ENCODE results near the gene GMDS. TPM values are rescaled to one million over a fixed set of nuclear protein-coding genes. Genes with fewer than 3 reads are reported as not detected.

The GMDS gene
- total RNA-seq, 1 donor from 2014 or later, result 7.8 TPM

DNA sequence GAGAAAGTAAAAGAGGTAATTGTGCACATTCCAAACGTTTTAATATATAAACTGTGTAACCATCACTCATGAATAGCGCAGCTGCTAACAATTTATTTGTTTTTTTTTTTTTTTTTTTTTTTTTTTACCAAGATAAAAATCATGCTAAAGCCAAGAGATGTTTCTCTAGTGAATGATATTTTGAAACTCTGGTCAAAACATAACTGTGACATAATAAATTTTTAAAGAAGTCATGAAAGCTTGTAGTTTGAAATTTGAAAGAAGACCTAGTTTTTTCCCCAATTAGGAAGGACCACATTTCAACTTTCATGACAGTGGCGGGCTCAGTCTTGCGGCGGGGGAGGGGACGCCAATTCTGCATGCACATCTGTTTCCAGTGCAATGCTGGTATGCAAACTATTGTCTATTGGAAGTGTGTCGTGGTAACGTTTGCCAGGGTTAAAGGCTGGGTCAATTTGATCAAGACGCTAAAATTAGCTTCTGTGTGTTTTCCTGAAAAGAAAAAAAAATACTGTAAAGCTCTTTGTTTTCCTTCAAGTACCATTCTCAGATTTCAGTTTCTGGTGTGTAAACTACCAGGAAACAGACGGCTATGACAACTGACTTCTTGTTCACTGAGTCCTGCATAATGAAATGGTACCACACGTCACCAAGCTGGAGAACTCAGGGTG, 423.8 kb downstream of the GMDS start:
- Histone ChIP-seq H3K27ac (ENCODE audit: low read depth, low read length) (peak overlapping the region; percentile 38), H3K9me3 (ENCODE audit: control insufficient read depth in 3 of 3, low read length in 3 of 3) (no peaks in the 10 kb centered on the region), H3K9ac (ENCODE audit: low read depth in 1 of 3, low read length in 3 of 3) (no peak overlapping the region), H3K36me3 (ENCODE audit: control insufficient read depth in 3 of 3, insufficient read depth in 3 of 3, low read length in 3 of 3) (no peaks in the 10 kb centered on the region), H3K27me3 (ENCODE audit: control insufficient read depth in 3 of 3, insufficient read depth in 3 of 3, low read length in 3 of 3) (peaks cover 0 to 3% (median 0%) of the 10 kb centered on the region in 3 donors), H3K4me1 (ENCODE audit: control insufficient read depth in 3 of 3, insufficient read depth in 3 of 3, low read length in 3 of 3) (peaks cover 0 to 2% (median 0%) of the 10 kb centered on the region in 3 donors), H3K4me3 (ENCODE audit: low read length in 3 of 3) (peak overlapping the region in 1 of 3 donors; percentile 26)

GRCh38 chr6:1821164-1821512, 424.3 kb downstream of the GMDS start:
- peak overlapping the region in 1 of 3 donors; percentile 26 for H3K4me3 ChIP-seq (ENCODE audit: low read length in 3 of 3)
- no peaks in the 10 kb centered on the region for H3K9me3 ChIP-seq (ENCODE audit: control insufficient read depth in 3 of 3, low read length in 3 of 3)
- peaks cover 0 to 2% (median 0%) of the 10 kb centered on the region in 3 donors for H3K4me1 ChIP-seq (ENCODE audit: control insufficient read depth in 3 of 3, insufficient read depth in 3 of 3, low read length in 3 of 3)
- H3K9ac ChIP-seq (ENCODE audit: low read depth in 1 of 3, low read length in 3 of 3), result peak overlapping the region in 1 of 3 donors; percentile 25
- no peaks in the 10 kb centered on the region for H3K36me3 ChIP-seq (ENCODE audit: control insufficient read depth in 3 of 3, insufficient read depth in 3 of 3, low read length in 3 of 3)
- peak overlapping the region; percentile 38 for H3K27ac ChIP-seq (ENCODE audit: low read depth, low read length)
- H3K27me3 ChIP-seq (ENCODE audit: control insufficient read depth in 3 of 3, insufficient read depth in 3 of 3, low read length in 3 of 3), result peaks cover 0 to 3% (median 0%) of the 10 kb centered on the region in 3 donors

DNA sequence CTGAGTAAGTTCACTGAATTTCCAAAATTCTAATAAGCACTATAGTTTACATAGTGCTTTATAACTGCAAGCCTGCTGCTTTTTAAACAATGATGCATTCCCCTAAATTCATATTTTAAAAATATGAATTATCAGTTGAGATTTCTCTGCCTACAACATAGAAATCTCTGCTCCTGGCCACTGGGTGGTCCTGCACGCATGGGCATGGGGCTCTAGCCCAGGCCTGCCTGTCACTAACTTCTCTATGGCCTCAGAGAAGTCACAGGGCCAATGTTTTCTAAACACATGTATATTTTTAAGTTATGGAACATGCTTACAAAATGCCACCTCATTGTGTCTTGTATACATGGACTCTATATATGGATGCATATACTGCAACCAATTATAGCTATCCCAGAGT, 424.7 kb downstream of the GMDS start:
- H3K36me3 ChIP-seq (ENCODE audit: control insufficient read depth in 3 of 3, insufficient read depth in 3 of 3, low read length in 3 of 3), result no peaks in the 10 kb centered on the region
- peak overlapping the region; percentile 38 for H3K27ac ChIP-seq (ENCODE audit: low read depth, low read length)
- no peaks in the 10 kb centered on the region for H3K9me3 ChIP-seq (ENCODE audit: control insufficient read depth in 3 of 3, low read length in 3 of 3)
- H3K9ac ChIP-seq (ENCODE audit: low read depth in 1 of 3, low read length in 3 of 3), result no peak overlapping the region
- H3K27me3 ChIP-seq (ENCODE audit: control insufficient read depth in 3 of 3, insufficient read depth in 3 of 3, low read length in 3 of 3), result peaks cover 0 to 3% (median 0%) of the 10 kb centered on the region in 3 donors
- H3K4me1 ChIP-seq (ENCODE audit: control insufficient read depth in 3 of 3, insufficient read depth in 3 of 3, low read length in 3 of 3), result peaks cover 0 to 2% (median 0%) of the 10 kb centered on the region in 3 donors
- H3K4me3 ChIP-seq (ENCODE audit: low read length in 3 of 3), result peak overlapping the region in 1 of 3 donors; percentile 26

- Histone ChIP-seq H3K4me1 (ENCODE audit: control insufficient read depth in 3 of 3, insufficient read depth in 3 of 3, low read length in 3 of 3) (peaks cover 0 to 2% (median 0%) of the 10 kb centered on the region in 3 donors), H3K9ac (ENCODE audit: low read depth in 1 of 3, low read length in 3 of 3) (no peak overlapping the region), H3K36me3 (ENCODE audit: control insufficient read depth in 3 of 3, insufficient read depth in 3 of 3, low read length in 3 of 3) (no peaks in the 10 kb centered on the region), H3K4me3 (ENCODE audit: low read length in 3 of 3) (no peak overlapping the region), H3K27ac (ENCODE audit: low read depth, low read length) (no peak overlapping the region), H3K9me3 (ENCODE audit: control insufficient read depth in 3 of 3, low read length in 3 of 3) (no peaks in the 10 kb centered on the region), H3K27me3 (ENCODE audit: control insufficient read depth in 3 of 3, insufficient read depth in 3 of 3, low read length in 3 of 3) (peaks cover 0 to 3% (median 0%) of the 10 kb centered on the region in 3 donors)
These were observed 425.2 kb downstream of the GMDS start for GRCh38 chr6:1820165-1820564.

DNA sequence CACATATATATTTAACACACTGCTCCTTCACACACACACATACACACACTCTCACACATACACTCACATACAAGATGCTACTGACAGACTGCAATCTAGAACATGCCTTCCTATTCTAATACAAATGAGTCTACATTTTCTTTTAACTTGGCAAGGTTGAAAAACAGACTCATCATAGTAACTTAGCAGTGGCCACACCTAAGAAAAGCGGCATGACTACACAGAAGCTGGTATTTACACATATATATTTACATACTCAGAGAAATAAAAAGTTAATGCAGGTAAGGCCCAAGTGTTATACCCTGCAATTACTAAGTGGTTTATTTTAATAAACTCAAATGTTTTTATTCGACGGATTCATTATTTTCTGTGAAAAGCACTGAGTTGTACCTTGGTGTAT, 426.4 kb downstream of the GMDS start:
- H3K27ac ChIP-seq (ENCODE audit: low read depth, low read length), result no peak overlapping the region
- H3K36me3 ChIP-seq (ENCODE audit: control insufficient read depth in 3 of 3, insufficient read depth in 3 of 3, low read length in 3 of 3), result no peaks in the 10 kb centered on the region
- peaks cover 0 to 2% (median 0%) of the 10 kb centered on the region in 3 donors for H3K4me1 ChIP-seq (ENCODE audit: control insufficient read depth in 3 of 3, insufficient read depth in 3 of 3, low read length in 3 of 3)
- H3K27me3 ChIP-seq (ENCODE audit: control insufficient read depth in 3 of 3, insufficient read depth in 3 of 3, low read length in 3 of 3), result peaks cover 0 to 3% (median 0%) of the 10 kb centered on the region in 3 donors
- H3K4me3 ChIP-seq (ENCODE audit: low read length in 3 of 3), result no peak overlapping the region
- no peak overlapping the region for H3K9ac ChIP-seq (ENCODE audit: low read depth in 1 of 3, low read length in 3 of 3)
- no peaks in the 10 kb centered on the region for H3K9me3 ChIP-seq (ENCODE audit: control insufficient read depth in 3 of 3, low read length in 3 of 3)

DNA sequence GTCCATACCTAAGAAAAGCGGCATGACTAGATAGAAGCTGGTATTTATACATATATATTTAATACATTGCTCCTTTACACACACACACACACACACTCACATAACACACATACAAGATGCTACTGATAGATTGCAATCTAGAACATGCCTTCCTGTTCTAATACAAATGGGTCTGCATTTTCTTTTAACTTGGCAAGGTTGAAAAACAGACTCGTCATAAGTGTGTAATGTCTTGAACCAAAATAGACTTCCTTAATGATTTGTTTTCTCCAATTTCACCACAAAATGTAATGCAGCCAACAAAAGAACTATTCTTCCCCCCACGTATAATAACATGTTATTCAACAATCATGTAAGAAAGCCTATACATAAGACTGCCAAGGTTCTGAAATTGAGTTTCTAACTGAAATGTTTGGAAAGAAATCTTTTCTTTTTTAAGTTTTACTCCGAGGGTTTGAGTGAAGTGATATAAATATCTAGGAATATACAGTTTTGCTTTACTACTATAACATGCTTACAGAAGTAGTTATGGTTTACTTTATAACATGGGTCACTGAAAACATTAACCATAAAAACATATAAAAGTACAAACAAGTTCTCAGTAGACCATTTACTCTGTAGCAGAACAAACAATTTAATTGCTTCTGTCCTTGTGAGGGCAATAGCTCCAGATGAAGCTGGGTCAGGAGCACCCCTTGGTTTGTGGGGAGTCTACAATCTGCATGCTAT, 428.2 kb downstream of the GMDS start:
- H3K9me3 ChIP-seq (ENCODE audit: control insufficient read depth in 3 of 3, low read length in 3 of 3), result no peaks in the 10 kb centered on the region
- H3K27ac ChIP-seq (ENCODE audit: low read depth, low read length), result no peak overlapping the region
- no peak overlapping the region for H3K9ac ChIP-seq (ENCODE audit: low read depth in 1 of 3, low read length in 3 of 3)
- H3K27me3 ChIP-seq (ENCODE audit: control insufficient read depth in 3 of 3, insufficient read depth in 3 of 3, low read length in 3 of 3), result no peaks in the 10 kb centered on the region
- H3K4me3 ChIP-seq (ENCODE audit: low read length in 3 of 3), result no peak overlapping the region
- H3K4me1 ChIP-seq (ENCODE audit: control insufficient read depth in 3 of 3, insufficient read depth in 3 of 3, low read length in 3 of 3), result peaks cover 0 to 2% (median 0%) of the 10 kb centered on the region in 3 donors
- no peaks in the 10 kb centered on the region for H3K36me3 ChIP-seq (ENCODE audit: control insufficient read depth in 3 of 3, insufficient read depth in 3 of 3, low read length in 3 of 3)

- H3K27ac ChIP-seq (ENCODE audit: low read depth, low read length), result no peak overlapping the region
- no peaks in the 10 kb centered on the region for H3K36me3 ChIP-seq (ENCODE audit: control insufficient read depth in 3 of 3, insufficient read depth in 3 of 3, low read length in 3 of 3)
- no peak overlapping the region for H3K4me3 ChIP-seq (ENCODE audit: low read length in 3 of 3)
- H3K9ac ChIP-seq (ENCODE audit: low read depth in 1 of 3, low read length in 3 of 3), result no peak overlapping the region
- H3K4me1 ChIP-seq (ENCODE audit: control insufficient read depth in 3 of 3, insufficient read depth in 3 of 3, low read length in 3 of 3), result no peaks in the 10 kb centered on the region
- no peaks in the 10 kb centered on the region for H3K9me3 ChIP-seq (ENCODE audit: control insufficient read depth in 3 of 3, low read length in 3 of 3)
- H3K27me3 ChIP-seq (ENCODE audit: control insufficient read depth in 3 of 3, insufficient read depth in 3 of 3, low read length in 3 of 3), result no peaks in the 10 kb centered on the region
These were observed 429.5 kb downstream of the GMDS start for GRCh38 chr6:1815827-1816452.

DNA sequence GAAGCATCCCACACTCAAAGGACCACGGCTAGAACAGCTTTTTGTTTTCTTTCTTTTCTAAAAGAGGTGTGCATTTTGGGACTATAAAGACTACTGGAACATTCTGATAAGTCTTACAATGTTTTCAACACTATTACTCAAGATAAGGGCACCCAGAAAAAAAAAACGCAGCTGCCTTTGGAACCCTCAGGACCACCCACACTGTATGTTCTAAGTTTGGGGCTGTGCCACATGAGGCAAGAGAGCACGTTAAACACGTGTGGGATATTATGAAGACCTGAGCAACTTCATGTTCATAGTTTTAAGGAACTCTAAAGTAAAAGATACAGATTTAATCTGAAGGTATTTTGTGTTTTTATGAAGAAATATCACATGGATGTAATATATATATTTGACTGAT, 431.1 kb downstream of the GMDS start:
- H3K4me1 ChIP-seq (ENCODE audit: control insufficient read depth in 3 of 3, insufficient read depth in 3 of 3, low read length in 3 of 3), result no peaks in the 10 kb centered on the region
- H3K36me3 ChIP-seq (ENCODE audit: control insufficient read depth in 3 of 3, insufficient read depth in 3 of 3, low read length in 3 of 3), result no peaks in the 10 kb centered on the region
- H3K9ac ChIP-seq (ENCODE audit: low read depth in 1 of 3, low read length in 3 of 3), result no peak overlapping the region
- no peak overlapping the region for H3K4me3 ChIP-seq (ENCODE audit: low read length in 3 of 3)
- no peaks in the 10 kb centered on the region for H3K9me3 ChIP-seq (ENCODE audit: control insufficient read depth in 3 of 3, low read length in 3 of 3)
- H3K27me3 ChIP-seq (ENCODE audit: control insufficient read depth in 3 of 3, insufficient read depth in 3 of 3, low read length in 3 of 3), result no peaks in the 10 kb centered on the region
- H3K27ac ChIP-seq (ENCODE audit: low read depth, low read length), result no peak overlapping the region

- H3K27ac ChIP-seq (ENCODE audit: low read depth, low read length), result no peak overlapping the region
- no peak overlapping the region for H3K9ac ChIP-seq (ENCODE audit: low read depth in 1 of 3, low read length in 3 of 3)
- H3K27me3 ChIP-seq (ENCODE audit: control insufficient read depth in 3 of 3, insufficient read depth in 3 of 3, low read length in 3 of 3), result no peaks in the 10 kb centered on the region
- no peak overlapping the region for H3K4me3 ChIP-seq (ENCODE audit: low read length in 3 of 3)
- no peaks in the 10 kb centered on the region for H3K36me3 ChIP-seq (ENCODE audit: control insufficient read depth in 3 of 3, insufficient read depth in 3 of 3, low read length in 3 of 3)
- no peaks in the 10 kb centered on the region for H3K4me1 ChIP-seq (ENCODE audit: control insufficient read depth in 3 of 3, insufficient read depth in 3 of 3, low read length in 3 of 3)
- no peaks in the 10 kb centered on the region for H3K9me3 ChIP-seq (ENCODE audit: control insufficient read depth in 3 of 3, low read length in 3 of 3)
These were observed 432.9 kb downstream of the GMDS start for GRCh38 chr6:1812487-1812886.

DNA sequence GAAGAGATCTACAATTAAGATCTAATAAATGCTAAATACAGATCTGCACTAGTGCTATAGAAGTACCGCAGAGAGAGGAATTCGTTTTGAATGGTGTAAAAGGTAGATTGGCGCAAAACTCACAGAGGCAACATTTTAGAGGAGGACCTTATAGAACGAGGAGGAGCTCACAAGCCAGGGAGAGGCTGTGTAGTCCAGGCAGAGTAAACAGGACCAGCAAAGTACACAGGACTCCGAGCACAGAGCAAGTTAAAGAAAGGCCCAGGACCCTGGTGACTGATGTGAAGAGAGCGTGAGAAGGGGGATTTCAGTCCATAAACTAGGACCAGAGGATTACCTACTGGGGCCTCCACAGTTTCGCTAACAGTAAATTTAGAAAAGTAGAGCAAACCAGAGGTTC, 433.4 kb downstream of the GMDS start:
- no peaks in the 10 kb centered on the region for H3K27me3 ChIP-seq (ENCODE audit: control insufficient read depth in 3 of 3, insufficient read depth in 3 of 3, low read length in 3 of 3)
- no peak overlapping the region for H3K27ac ChIP-seq (ENCODE audit: low read depth, low read length)
- no peaks in the 10 kb centered on the region for H3K36me3 ChIP-seq (ENCODE audit: control insufficient read depth in 3 of 3, insufficient read depth in 3 of 3, low read length in 3 of 3)
- H3K4me3 ChIP-seq (ENCODE audit: low read length in 3 of 3), result no peak overlapping the region
- H3K4me1 ChIP-seq (ENCODE audit: control insufficient read depth in 3 of 3, insufficient read depth in 3 of 3, low read length in 3 of 3), result no peaks in the 10 kb centered on the region
- no peaks in the 10 kb centered on the region for H3K9me3 ChIP-seq (ENCODE audit: control insufficient read depth in 3 of 3, low read length in 3 of 3)
- H3K9ac ChIP-seq (ENCODE audit: low read depth in 1 of 3, low read length in 3 of 3), result no peak overlapping the region

Measured in skeletal muscle tissue (tissue), 4 donors.